GM12801 (cell line): Measurements from ENCODE around the gene EFNA2.

Experiments used
- TF ChIP-seq, protein P1 (sequence below): IDR thresholded peaks from one replicate; pipeline ENCODE4 v1.5.1; 2011; ENCODE audit warnings: control low read depth; ENCODE audit not compliant: insufficient read length; ENCODE audit errors: extremely low read depth

EFNA2 gene

DNA sequence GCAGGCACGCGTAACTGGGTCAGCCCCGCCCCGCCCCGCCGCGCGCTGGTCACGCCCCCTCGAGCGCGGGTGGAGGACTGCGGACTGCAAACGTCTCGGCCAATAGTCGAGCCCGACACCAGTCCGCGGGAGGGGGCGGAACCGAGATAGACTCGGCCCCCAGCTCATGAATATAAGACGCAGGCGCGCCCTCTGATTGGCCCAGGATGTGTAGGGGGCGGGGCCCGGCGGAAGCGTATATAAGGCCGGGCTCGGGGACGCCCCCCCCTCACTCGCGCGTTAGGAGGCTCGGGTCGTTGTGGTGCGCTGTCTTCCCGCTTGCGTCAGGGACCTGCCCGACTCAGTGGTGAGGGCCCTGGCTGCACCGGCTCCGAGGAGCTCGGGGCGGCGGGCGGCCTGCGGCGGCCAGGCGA is 16.6 kb upstream of the EFNA2 start, which contains the start of gene CIRBP:
TSS of gene CIRBP (plus strand) at position 268 of the 413 bp plus-strand sequence. CDS start 1,602 bp downstream, outside the sequence.
- TF ChIP-seq, protein P1, sequence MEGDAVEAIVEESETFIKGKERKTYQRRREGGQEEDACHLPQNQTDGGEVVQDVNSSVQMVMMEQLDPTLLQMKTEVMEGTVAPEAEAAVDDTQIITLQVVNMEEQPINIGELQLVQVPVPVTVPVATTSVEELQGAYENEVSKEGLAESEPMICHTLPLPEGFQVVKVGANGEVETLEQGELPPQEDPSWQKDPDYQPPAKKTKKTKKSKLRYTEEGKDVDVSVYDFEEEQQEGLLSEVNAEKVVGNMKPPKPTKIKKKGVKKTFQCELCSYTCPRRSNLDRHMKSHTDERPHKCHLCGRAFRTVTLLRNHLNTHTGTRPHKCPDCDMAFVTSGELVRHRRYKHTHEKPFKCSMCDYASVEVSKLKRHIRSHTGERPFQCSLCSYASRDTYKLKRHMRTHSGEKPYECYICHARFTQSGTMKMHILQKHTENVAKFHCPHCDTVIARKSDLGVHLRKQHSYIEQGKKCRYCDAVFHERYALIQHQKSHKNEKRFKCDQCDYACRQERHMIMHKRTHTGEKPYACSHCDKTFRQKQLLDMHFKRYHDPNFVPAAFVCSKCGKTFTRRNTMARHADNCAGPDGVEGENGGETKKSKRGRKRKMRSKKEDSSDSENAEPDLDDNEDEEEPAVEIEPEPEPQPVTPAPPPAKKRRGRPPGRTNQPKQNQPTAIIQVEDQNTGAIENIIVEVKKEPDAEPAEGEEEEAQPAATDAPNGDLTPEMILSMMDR = no peak

DNA sequence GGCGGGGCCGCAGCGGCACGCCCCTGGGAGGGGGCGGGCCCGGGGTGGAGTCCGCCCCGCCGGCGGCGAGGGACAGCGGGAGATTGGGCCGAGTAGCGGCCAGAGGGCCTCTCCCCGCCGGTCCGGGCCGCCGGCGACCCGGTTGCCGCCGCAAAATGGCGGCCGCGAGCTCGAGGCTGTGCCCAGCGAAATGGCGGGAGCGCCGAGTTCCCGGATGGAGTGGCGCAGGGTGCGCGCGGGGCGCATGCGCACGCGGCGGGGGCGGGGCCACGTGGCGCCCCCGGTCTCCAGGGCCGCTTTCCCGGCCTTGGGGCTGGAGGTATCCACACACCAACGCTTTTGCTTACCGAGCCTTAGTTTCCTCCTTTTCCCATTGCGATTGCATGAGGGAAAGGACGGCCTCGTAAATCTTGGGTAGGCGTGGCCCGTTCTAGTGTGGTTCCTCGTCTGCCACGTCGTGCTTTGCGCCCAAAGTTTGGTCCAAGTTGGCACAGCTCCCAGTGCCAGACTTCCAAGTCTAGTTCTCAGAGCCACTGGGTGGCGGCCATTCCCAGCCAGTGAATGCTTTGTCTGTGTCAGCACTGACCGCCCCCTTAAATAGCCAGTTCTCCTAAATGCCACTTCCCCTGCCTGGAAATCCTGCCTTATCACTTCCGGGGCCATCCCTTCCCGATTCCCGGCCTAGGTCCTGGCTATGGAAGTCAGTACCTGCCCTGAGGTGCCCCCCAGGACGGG is 16.0 kb upstream of the EFNA2 start:
- TF ChIP-seq, protein P1 = no peak

DNA sequence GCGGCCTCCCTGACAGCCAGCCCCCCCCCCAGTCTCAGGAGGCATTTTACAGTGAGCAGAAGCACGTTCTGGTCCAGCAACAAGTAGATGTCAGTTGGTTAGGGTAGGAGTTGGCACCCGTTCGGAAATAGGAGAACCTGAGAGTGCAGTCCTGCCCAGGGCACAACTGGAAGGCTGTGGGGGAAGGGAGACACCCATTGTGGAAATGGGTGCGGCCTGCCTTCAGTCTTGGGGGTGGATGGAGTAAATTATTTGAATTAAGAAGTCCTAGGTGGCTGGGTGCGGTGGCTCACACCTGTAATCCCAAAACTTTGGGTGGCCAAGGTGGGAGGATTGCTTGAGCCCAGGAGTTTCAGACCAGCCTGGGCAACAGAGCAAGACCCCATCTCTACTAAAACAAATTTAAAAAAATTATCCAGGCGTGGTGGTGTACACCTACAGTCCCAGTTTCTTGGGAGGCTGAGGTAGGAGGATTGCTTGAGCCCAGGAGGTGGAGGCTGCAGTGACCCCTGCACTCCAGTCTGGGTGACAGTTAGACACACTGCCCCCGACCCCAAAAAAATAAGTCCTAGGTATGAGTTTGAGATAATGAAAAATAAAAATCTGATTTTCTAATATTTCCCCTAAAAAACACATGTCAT is 15.3 kb upstream of the EFNA2 start:
- TF ChIP-seq, protein P1 = no peak

DNA sequence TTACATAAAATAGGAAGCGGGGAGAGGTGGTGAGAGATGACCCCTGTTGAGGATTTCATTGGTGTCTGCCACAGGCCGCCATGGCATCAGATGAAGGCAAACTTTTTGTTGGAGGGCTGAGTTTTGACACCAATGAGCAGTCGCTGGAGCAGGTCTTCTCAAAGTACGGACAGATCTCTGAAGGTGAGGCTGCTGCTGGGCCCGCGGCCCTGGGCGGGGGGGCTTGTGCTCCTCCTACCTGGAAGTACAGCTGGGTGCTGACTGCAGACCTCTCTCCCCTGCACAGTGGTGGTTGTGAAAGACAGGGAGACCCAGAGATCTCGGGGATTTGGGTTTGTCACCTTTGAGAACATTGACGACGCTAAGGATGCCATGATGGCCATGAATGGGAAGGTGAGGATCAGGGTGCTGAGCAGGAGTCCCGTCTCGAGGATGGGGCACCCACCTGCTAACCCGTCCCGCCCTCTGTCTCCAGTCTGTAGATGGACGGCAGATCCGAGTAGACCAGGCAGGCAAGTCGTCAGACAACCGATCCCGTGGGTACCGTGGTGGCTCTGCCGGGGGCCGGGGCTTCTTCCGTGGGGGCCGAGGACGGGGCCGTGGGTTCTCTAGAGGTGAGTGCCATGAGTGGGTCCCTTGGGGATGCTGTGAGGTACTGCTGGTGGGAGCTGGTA is 14.7 kb upstream of the EFNA2 start:
- TF ChIP-seq, protein P1 = no peak

DNA sequence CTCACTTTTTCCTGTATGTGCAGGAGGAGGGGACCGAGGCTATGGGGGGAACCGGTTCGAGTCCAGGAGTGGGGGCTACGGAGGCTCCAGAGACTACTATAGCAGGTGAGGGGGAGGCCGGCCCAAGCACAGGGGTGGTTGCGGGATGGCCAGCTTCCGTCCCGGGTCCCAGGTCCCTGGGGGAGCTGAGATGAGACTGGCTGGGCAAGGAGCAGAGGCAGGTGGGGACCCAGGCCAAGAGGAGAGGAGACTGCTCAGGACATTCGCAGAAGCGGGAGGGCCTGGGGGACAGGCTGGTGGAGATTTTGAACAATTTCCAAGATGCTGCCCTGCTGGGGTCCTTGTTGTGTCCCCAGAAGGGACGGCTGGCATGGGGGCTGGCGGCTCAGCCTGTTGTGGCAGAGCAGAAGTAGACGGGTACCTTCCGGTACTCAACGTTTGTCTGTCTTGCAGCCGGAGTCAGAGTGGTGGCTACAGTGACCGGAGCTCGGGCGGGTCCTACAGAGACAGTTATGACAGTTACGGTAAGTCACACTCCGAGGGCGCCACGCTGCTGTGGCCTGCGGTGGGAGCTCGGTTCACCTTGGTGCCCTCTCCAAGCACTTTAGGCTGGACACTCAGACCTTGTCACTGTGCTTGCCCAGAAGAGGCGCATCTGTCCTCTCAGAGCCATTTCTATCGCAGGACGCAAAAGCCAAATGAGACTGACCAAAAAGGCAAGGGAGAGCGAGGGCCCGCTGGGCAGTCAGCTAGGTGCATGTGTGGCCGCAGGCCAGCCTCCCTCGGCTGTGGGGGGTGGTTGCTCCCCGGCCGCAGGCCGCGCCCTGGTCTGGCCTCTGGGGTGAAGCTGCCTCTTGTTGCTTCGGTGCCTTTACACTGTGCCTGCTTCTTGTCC is 13.9 kb upstream of the EFNA2 start:
- TF ChIP-seq, protein P1 = no peak

DNA sequence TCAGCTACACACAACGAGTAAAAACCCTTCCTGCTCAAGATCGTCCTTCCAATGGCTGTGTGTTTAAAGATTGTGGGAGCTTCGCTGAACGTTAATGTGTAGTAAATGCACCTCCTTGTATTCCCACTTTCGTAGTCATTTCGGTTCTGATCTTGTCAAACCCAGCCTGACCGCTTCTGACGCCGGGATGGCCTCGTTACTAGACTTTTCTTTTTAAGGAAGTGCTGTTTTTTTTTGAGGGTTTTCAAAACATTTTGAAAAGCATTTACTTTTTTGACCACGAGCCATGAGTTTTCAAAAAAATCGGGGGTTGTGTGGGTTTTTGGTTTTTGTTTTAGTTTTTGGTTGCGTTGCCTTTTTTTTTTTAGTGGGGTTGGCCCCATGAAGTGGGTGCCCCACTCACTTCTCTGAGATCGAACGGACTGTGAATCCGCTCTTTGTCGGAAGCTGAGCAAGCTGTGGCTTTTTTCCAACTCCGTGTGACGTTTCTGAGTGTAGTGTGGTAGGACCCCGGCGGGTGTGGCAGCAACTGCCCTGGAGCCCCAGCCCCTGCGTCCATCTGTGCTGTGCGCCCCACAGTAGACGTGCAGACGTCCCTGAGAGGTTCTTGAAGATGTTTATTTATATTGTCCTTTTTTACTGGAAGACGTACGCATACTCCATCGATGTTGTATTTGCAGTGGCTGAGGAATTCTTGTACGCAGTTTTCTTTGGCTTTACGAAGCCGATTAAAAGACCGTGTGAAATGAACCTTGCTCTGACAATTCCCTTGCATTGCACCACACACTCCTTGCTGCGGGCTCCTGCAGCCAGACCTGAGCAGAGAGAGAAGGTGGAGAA is 13.0 kb upstream of the EFNA2 start:
- TF ChIP-seq, protein P1 = no peak
